GM12878 (cell line): ENCODE measurements around the gene TRABD. TPM values are rescaled to one million over a fixed set of nuclear protein-coding genes. Genes with fewer than 3 reads are reported as not detected.

Experiments
- ATAC-seq: fragments of 200-7000 bp; cut with Tn5 transposase; 3 replicates; pipeline ENCODE4 v1.9.1; 2020; ENCODE audit warnings: mild to moderate bottlenecking, moderate library complexity
- BruUV-seq: library from RNA; stranded (reverse); fragments of 400-500 nt; replicated peaks from 2 replicates; lab custom pipeline; 2021; lab: Mats Ljungman, UMichigan
- CTCF ChIA-PET: fragments of 300-600 bp; sonication (Branson Sonifier 250); formaldehyde crosslinking; extraction: SDS; loops from one replicate; lab custom pipeline; 2021; ENCODE audit warnings: inconsistent platforms; lab: Yijun Ruan, JAX
- POLR2A ChIA-PET: fragments of 350-600 bp; formaldehyde crosslinking; extraction: SDS; loops from one replicate; lab custom pipeline; 2021; ENCODE audit warnings: inconsistent platforms; lab: Charles Lee
- RAD21 ChIA-PET: fragments of 300-600 bp; sonication (Branson Sonifier 250); formaldehyde crosslinking; loops from one replicate; lab custom pipeline; 2023; ENCODE audit warnings: antibody characterized with exemption; ENCODE audit not compliant: unreplicated experiment; lab: Charles Lee
- SMC1A ChIA-PET: fragments of 300-600 bp; sonication (Branson Sonifier 250); formaldehyde crosslinking; loops from one replicate; lab custom pipeline; 2023; ENCODE audit not compliant: unreplicated experiment, uncharacterized antibody; lab: Charles Lee
- DNase-seq: peaks from one replicate; pipeline ENCODE4 v3.0.0-alpha.2; 2011; ENCODE audit warnings: low read depth, low spot score
- FAIRE-seq: peaks from 3 replicates; lab custom pipeline; 2011; peaks lifted over from hg19 to GRCh38; lab: Jason Lieb, UNC
- H2AFZ ChIP-seq: 2 replicates; pipeline ENCODE4 v1.6.0; 2011; ENCODE audit warnings: low read depth, low read length, control low read depth; ENCODE audit not compliant: control insufficient read depth
- H3K27ac ChIP-seq: 2 replicates; pipeline ENCODE4 v1.5.1; 2011; ENCODE audit warnings: control low read depth; ENCODE audit not compliant: control insufficient read depth, insufficient read depth
- H3K27me3 ChIP-seq, 2 experiments: replicated peaks in 1 of 2; 2 replicates each; pipeline versions ENCODE4 v1.6.0 to v1.6.1; 2011; ENCODE audit warnings: low read length in 1 of 2; ENCODE audit not compliant: control insufficient read depth in 2 of 2, insufficient read depth in 2 of 2
- H3K36me3 ChIP-seq, 2 experiments: 2 replicates each; pipeline ENCODE4 v1.5.1; 2011; ENCODE audit warnings: low read length in 1 of 2; ENCODE audit not compliant: control insufficient read depth in 2 of 2, insufficient read depth in 2 of 2
- H3K4me1 ChIP-seq: 2 replicates; pipeline ENCODE4 v1.6.1; 2011; ENCODE audit warnings: mild to moderate bottlenecking, low read length, moderate library complexity, mixed read lengths; ENCODE audit not compliant: control insufficient read depth, insufficient read depth
- H3K4me2 ChIP-seq: 2 replicates; pipeline ENCODE4 v1.6.0; 2011; ENCODE audit warnings: control low read depth; ENCODE audit not compliant: control insufficient read depth, insufficient read depth
- H3K4me3 ChIP-seq: fragments of 200-600 bp; sonication (generic); 2 replicates; pipeline ENCODE4 v1.5.1; 2016
- H3K79me2 ChIP-seq: 2 replicates; pipeline ENCODE4 v1.6.0; 2011; ENCODE audit warnings: low read length; ENCODE audit not compliant: control insufficient read depth, insufficient read depth
- H3K9ac ChIP-seq: 2 replicates; pipeline ENCODE4 v1.8.0; 2011; ENCODE audit warnings: low read length, control low read depth, mixed read lengths; ENCODE audit not compliant: control insufficient read depth, insufficient read depth
- H3K9me3 ChIP-seq: replicated peaks from 3 replicates; pipeline ENCODE4 v1.5.1; 2011; ENCODE audit warnings: mild to moderate bottlenecking, low read length; ENCODE audit not compliant: control insufficient read depth, insufficient read depth
- H4K20me1 ChIP-seq: 2 replicates; pipeline ENCODE4 v1.6.0; 2011; ENCODE audit not compliant: control insufficient read depth, insufficient read depth
- ATF7 ChIP-seq: fragments of 450-650 bp; IDR thresholded peaks from 2 replicates; pipeline ENCODE4 v1.6.1; 2016; ENCODE audit warnings: low read depth, mild to moderate bottlenecking
- KDM1A ChIP-seq: fragments of 200-600 bp; sonication (generic); IDR thresholded peaks from 2 replicates; pipeline ENCODE4 v1.6.1; 2016; ENCODE audit warnings: borderline replicate concordance
- KLF5 ChIP-seq: fragments of 450-650 bp; IDR thresholded peaks from 2 replicates; pipeline ENCODE4 v1.6.1; 2014; ENCODE audit warnings: mild to moderate bottlenecking; ENCODE audit not compliant: partially characterized antibody
- MXI1 ChIP-seq: fragments of 150-350 bp; IDR thresholded peaks from 2 replicates; pipeline ENCODE4 v1.6.1; 2011; ENCODE audit warnings: low read depth, mild to moderate bottlenecking, inconsistent platforms, low read length, improper control_type of control experiment
- PAX5 ChIP-seq: IDR thresholded peaks from 2 replicates; pipeline ENCODE4 v1.6.1; 2011; ENCODE audit warnings: low read depth, low read length, borderline replicate concordance
- POU2F2 ChIP-seq: IDR thresholded peaks from 3 replicates; pipeline ENCODE4 v1.6.1; 2011; ENCODE audit warnings: low read depth, mild to moderate bottlenecking, low read length, borderline replicate concordance
- RB1 ChIP-seq: fragments of 450-650 bp; formaldehyde crosslinking; IDR thresholded peaks from 2 replicates; pipeline ENCODE4 v1.6.1; 2017; ENCODE audit warnings: mild to moderate bottlenecking, borderline replicate concordance
- RFX5 ChIP-seq: IDR thresholded peaks from 2 replicates; pipeline ENCODE4 v1.6.1; 2011; ENCODE audit warnings: low read depth, low read length, improper control_type of control experiment
- SIN3A ChIP-seq: IDR thresholded peaks from 2 replicates; pipeline ENCODE4 v1.6.1; 2012; ENCODE audit warnings: low read depth, low read length, improper control_type of control experiment
- SIX5 ChIP-seq: IDR thresholded peaks from 2 replicates; pipeline ENCODE4 v1.6.1; 2011; ENCODE audit warnings: mild to moderate bottlenecking, low read depth, low read length, moderate library complexity; ENCODE audit not compliant: severe bottlenecking
- SMAD1 ChIP-seq: fragments of 450-650 bp; IDR thresholded peaks from 2 replicates; pipeline ENCODE4 v1.6.1; 2018; ENCODE audit warnings: mild to moderate bottlenecking, low read depth; ENCODE audit not compliant: partially characterized antibody
- SMAD5 ChIP-seq: IDR thresholded peaks from 2 replicates; pipeline ENCODE4 v1.6.1; 2016; ENCODE audit warnings: antibody characterized with exemption, low read depth
- STAT3 ChIP-seq: IDR thresholded peaks from 2 replicates; pipeline ENCODE4 v1.6.1; 2011; ENCODE audit warnings: low read depth, low read length, improper control_type of control experiment
- WGBS: methylation state at CpG from one replicate; pipeline ENCODE4 v1.1.6; 2016; ENCODE audit warnings: low lambda C conversion rate; ENCODE audit not compliant: insufficient replicate concordance, insufficient coverage; ENCODE audit errors: missing lambda C conversion rate; 5-methylcytosine and 5-hydroxymethylcytosine counted together
- in situ Hi-C: fragments of 300-500 bp; cut with MboI; formaldehyde crosslinking; loops from 9 replicates; pipeline ENCODE4 v1.14.3; 2018; ENCODE audit warnings: mixed read lengths
- intact Hi-C: fragments of 100-400 bp; cut with micrococcal nuclease; formaldehyde crosslinking; loops from one replicate; pipeline ENCODE4 v1.14.2; 2022; ENCODE audit not compliant: unreplicated experiment
- polyA plus RNA-seq, 11 experiments: library from polyadenylated mRNA; depleted of rRNA in 4 of 11; unstranded in 6 of 11; stranded (reverse) in 5 of 11; fragments of >200 nt; fragmentation: Nextera tagmentation in 4 of 11; fragmentation: Illumina TruSeq in 1 of 11; extraction: Ambion mirVana in 4 of 11; extraction: Trizol in 1 of 11; gene quantifications; 1 replicate in 1 of 11; 2 replicates in 10 of 11; pipeline versions ENCODE4 v1.2.1 to v1.2.3, GENCODE V29; 2011 to 2016; ENCODE audit warnings: inconsistent platforms in 2 of 11, missing spikeins in 2 of 11, low read depth in 1 of 11
- total RNA-seq, 4 experiments: library from RNA; depleted of rRNA in 3 of 4; stranded (reverse); fragments of >200 nt in 3 of 4; fragmentation: Illumina TruSeq in 1 of 4; extraction: Trizol in 1 of 4; gene quantifications; 2 replicates each; pipeline versions ENCODE4 v1.2.1 to v1.2.3, GENCODE V29; 2013 to 2021
- TF ChIP-seq, protein P1 (sequence below): fragments of 450-650 bp; IDR thresholded peaks from 2 replicates; pipeline ENCODE4 v1.6.1; 2017; ENCODE audit warnings: low read depth, mild to moderate bottlenecking, moderate library complexity
- TF ChIP-seq, protein P2 (sequence below): fragments of 450-650 bp; IDR thresholded peaks from 2 replicates; pipeline ENCODE4 v1.6.1; 2016; ENCODE audit warnings: mild to moderate bottlenecking
- TF ChIP-seq, protein P3 (sequence below): IDR thresholded peaks from 2 replicates; pipeline ENCODE4 v1.6.1; 2012; ENCODE audit warnings: low read depth, low read length, improper control_type of control experiment

The TRABD gene
- total and polyA plus RNA-seq, 10 of the 15 experiments (the other 5 are each of a cell fraction or from before 2014, with no cell fraction given) = 0.43 to 116 (median 58.1) TPM

DNA sequence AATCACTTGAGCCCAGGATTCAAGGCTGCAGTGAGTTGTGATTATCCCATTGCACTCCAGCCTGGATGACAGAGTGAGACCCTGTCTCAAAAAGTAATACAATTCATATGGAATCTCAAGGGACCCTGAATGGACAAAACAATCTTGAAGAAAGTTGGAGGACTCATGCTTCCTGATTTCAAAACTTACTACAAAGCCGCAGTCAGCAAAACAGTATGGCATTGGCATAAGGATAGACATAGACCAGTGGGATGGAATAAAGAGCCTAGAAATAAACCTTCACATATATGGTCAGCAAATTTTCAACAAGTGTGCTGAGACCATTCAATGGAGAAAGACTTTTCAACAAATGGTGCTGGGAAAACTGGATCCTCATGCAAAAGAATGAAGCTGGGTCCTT, 17.6 kb downstream of the TRABD start:
- ATAC-seq (no peak), DNase-seq (no peak), FAIRE-seq (no peak)
- intact Hi-C loops = no loop called here
- Histone ChIP-seq H3K79me2 (peaks cover 15% of the 10 kb centered on the region), H3K9me3 (no peaks in the 10 kb centered on the region), H3K9ac (no peak overlapping the region), H3K4me1 (peaks cover 10% of the 10 kb centered on the region), H3K4me3 (no peak overlapping the region), H4K20me1 (no peaks in the 10 kb centered on the region), H3K27ac (no peak overlapping the region), H3K4me2 (no peak overlapping the region), H3K36me3 (peaks cover 5 to 6% of the 10 kb centered on the region in 2 experiments), H3K27me3 (no peaks in the 10 kb centered on the region), H2AFZ (no peak overlapping the region)
- no TSS peak for BruUV-seq
- SMC1A ChIA-PET = interaction anchor here (2.0 kb wide), 1 partner anchor 16 kb away, joined by 4 read pairs; no protein-coding TSS in a partner anchor
- CTCF ChIA-PET = interaction anchor here (0.6 to 1.5 kb wide), 2 partner anchors 12 to 57 kb away, joined by 3 to 5 read pairs; no protein-coding TSS in a partner anchor
- TF ChIP-seq SIN3A = no peak
- TF ChIP-seq, protein P1, sequence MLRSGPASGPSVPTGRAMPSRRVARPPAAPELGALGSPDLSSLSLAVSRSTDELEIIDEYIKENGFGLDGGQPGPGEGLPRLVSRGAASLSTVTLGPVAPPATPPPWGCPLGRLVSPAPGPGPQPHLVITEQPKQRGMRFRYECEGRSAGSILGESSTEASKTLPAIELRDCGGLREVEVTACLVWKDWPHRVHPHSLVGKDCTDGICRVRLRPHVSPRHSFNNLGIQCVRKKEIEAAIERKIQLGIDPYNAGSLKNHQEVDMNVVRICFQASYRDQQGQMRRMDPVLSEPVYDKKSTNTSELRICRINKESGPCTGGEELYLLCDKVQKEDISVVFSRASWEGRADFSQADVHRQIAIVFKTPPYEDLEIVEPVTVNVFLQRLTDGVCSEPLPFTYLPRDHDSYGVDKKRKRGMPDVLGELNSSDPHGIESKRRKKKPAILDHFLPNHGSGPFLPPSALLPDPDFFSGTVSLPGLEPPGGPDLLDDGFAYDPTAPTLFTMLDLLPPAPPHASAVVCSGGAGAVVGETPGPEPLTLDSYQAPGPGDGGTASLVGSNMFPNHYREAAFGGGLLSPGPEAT = no peak
- no peak for TF ChIP-seq KLF5
- no peak for TF ChIP-seq RFX5
- TF ChIP-seq, protein P2, sequence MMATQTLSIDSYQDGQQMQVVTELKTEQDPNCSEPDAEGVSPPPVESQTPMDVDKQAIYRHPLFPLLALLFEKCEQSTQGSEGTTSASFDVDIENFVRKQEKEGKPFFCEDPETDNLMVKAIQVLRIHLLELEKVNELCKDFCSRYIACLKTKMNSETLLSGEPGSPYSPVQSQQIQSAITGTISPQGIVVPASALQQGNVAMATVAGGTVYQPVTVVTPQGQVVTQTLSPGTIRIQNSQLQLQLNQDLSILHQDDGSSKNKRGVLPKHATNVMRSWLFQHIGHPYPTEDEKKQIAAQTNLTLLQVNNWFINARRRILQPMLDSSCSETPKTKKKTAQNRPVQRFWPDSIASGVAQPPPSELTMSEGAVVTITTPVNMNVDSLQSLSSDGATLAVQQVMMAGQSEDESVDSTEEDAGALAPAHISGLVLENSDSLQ = no peak
- TF ChIP-seq SMAD1 = no peak
- no peak for TF ChIP-seq SIX5
- no peak for TF ChIP-seq PAX5
- TF ChIP-seq POU2F2 = no peak
- TF ChIP-seq STAT3 = no peak
- no peak for TF ChIP-seq SMAD5
- TF ChIP-seq, protein P3, sequence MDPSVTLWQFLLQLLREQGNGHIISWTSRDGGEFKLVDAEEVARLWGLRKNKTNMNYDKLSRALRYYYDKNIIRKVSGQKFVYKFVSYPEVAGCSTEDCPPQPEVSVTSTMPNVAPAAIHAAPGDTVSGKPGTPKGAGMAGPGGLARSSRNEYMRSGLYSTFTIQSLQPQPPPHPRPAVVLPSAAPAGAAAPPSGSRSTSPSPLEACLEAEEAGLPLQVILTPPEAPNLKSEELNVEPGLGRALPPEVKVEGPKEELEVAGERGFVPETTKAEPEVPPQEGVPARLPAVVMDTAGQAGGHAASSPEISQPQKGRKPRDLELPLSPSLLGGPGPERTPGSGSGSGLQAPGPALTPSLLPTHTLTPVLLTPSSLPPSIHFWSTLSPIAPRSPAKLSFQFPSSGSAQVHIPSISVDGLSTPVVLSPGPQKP = no peak
- TF ChIP-seq RB1 = no peak
- TF ChIP-seq KDM1A = no peak
- no peak for TF ChIP-seq ATF7
- no peak for TF ChIP-seq MXI1
- RAD21 ChIA-PET = interaction anchor here (1.3 kb wide), 1 partner anchor 12 kb away, joined by 5 read pairs; no protein-coding TSS in a partner anchor
- in situ Hi-C loops = no loop called here
- POLR2A ChIA-PET = interaction anchor here (1.1 kb wide), 1 partner anchor 13 kb away, joined by 3 read pairs; no protein-coding TSS in a partner anchor
- 100% methylated on average over 1 of the region's 1 CpG for WGBS
